ENCODE results near the gene GRAMD2B. TPM values are rescaled to one million over a fixed set of nuclear protein-coding genes. Genes with fewer than 3 reads are reported as not detected.

GRAMD2B gene
- polyA plus RNA-seq, 1 experiment = 11.9 TPM

DNA sequence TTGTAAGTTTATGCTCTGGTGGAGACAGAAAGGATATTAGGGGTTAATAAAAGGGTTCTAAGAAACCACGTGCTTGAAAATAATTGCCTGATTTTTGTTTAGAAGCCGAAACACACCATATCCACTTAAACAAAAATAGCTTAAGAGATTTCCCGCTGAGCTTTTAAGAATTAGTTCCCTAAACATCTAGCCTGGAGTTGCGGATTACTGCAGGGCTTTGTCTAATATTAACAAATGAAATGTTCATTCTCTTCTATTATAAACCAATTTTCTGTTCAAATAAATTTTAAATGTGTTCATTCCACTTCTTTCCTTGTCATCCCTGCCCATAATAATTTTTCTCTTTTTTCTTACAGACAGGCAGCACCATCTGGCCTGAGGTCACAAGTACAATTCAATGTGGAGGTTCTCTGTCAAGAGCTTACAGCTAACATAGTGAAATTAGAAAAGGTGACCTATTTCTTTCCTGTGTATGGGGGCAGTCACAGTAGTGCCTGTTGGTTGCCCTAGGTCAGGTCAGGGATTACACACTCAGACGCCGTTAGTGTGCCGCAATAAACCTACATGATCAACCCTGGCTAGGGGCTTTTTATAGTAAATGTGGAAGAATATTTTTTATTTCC, 65.3 kb downstream of the GRAMD2B start:
- POLR2A ChIA-PET = no interaction called here
- DNase-seq (ENCODE audit: low read depth, low spot score) = no peak

DNA sequence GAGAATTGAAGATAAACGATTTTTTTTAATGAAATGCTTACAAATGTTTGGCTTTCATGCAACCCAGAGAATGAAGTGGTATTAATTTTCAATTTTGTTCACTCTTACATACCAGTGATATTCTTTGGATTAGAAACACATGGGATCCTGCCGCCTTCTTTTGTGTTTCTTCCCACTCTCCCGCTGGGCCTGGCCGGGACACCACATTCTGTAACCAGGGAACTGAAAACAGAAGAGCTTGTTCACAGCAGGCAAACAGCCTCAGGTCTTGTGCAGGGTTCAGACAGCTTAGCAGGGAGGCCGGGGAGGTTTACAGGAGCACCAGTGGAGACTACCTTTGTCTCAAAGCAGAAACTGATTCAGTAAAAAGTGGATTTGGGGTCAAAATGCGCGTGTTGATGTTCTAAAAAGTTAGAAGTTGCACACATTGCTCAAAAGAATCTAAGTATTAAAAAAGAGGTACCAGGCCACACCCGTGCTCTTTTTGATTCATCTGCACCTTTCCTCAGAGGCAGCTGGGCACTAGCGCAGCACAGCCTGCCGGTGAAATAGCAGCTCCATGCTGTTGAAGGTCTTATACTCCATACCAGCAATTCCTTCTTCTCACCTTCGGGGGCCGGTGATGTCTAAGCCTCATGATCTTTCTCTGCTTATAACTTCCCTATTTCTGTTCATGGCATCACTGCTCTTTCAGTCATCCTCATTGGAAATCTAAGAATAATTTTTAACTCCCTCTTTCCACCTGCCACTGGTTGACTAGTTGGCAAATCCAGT, 67.1 kb downstream of the GRAMD2B start:
- Histone ChIP-seq H3K27me3 (ENCODE audit: control insufficient read depth, insufficient read depth, low read length) (no peaks in the 10 kb centered on the region), H3K4me3 (ENCODE audit: low read depth, low read length) (no peak overlapping the region), H3K27ac (ENCODE audit: low read depth, low read length) (no peak overlapping the region), H3K9me3 (ENCODE audit: control insufficient read depth, insufficient read depth, low read length) (no peaks in the 10 kb centered on the region)
- ChIA-PET POLR2A (no interaction called here), CTCF (interaction anchor here (1.2 to 4.5 kb wide), 4 partner anchors 9 to 151 kb away, joined by 3 to 28 read pairs (median 4); no protein-coding TSS in a partner anchor)
- DNase-seq (ENCODE audit: low read depth, low spot score) = no peak
- TF ChIP-seq, protein P1, sequence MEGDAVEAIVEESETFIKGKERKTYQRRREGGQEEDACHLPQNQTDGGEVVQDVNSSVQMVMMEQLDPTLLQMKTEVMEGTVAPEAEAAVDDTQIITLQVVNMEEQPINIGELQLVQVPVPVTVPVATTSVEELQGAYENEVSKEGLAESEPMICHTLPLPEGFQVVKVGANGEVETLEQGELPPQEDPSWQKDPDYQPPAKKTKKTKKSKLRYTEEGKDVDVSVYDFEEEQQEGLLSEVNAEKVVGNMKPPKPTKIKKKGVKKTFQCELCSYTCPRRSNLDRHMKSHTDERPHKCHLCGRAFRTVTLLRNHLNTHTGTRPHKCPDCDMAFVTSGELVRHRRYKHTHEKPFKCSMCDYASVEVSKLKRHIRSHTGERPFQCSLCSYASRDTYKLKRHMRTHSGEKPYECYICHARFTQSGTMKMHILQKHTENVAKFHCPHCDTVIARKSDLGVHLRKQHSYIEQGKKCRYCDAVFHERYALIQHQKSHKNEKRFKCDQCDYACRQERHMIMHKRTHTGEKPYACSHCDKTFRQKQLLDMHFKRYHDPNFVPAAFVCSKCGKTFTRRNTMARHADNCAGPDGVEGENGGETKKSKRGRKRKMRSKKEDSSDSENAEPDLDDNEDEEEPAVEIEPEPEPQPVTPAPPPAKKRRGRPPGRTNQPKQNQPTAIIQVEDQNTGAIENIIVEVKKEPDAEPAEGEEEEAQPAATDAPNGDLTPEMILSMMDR (IDR thresholded peaks at IDR 0.05; ENCODE audit: low read depth, low read length) = no peak

More for the DNA sequence above, 65.3 kb downstream of the GRAMD2B start:
- Histone ChIP-seq H3K9me3 (ENCODE audit: control insufficient read depth, insufficient read depth, low read length) (no peaks in the 10 kb centered on the region), H3K4me3 (ENCODE audit: low read depth, low read length) (no peak overlapping the region), H3K27me3 (ENCODE audit: control insufficient read depth, insufficient read depth, low read length) (no peaks in the 10 kb centered on the region), H3K27ac (ENCODE audit: low read depth, low read length) (no peak overlapping the region)
- CTCF ChIA-PET = interaction anchor here (1.2 to 4.5 kb wide), 2 partner anchors 8 to 11 kb away, joined by 5 to 28 read pairs; no protein-coding TSS in a partner anchor
- TF ChIP-seq, protein P1 (IDR thresholded peaks at IDR 0.05; ENCODE audit: low read depth, low read length) = no peak

DNA sequence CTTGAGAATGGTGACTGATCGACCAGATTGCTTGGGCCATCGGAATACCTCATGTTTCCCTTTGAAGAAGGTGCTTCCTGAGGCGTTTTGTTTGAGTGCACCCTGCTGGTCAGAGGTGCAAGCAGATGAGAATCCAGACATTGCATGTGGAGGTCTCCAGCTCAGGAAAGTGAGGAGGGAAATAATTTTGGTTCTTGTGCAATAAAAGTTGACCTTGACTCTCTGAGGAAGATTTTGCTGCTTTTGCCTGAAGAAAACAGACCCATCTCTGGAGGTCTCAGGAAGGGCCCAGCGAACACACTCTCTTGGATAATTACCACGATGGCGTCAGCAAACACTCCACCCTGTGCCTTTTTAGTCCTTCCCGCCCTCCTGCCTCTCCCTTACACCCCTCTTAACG, 69.7 kb downstream of the GRAMD2B start:
- Histone ChIP-seq H3K27me3 (ENCODE audit: control insufficient read depth, insufficient read depth, low read length) (no peaks in the 10 kb centered on the region), H3K27ac (ENCODE audit: low read depth, low read length) (no peak overlapping the region), H3K4me3 (ENCODE audit: low read depth, low read length) (no peak overlapping the region), H3K9me3 (ENCODE audit: control insufficient read depth, insufficient read depth, low read length) (no peaks in the 10 kb centered on the region)
- CTCF ChIA-PET = interaction anchor here (1.1 to 1.6 kb wide), 2 partner anchors 11 to 139 kb away, joined by 3 to 7 read pairs; no protein-coding TSS in a partner anchor
- TF ChIP-seq, protein P1 (IDR thresholded peaks at IDR 0.05; ENCODE audit: low read depth, low read length) = peak; percentile 38
- no peak for DNase-seq (ENCODE audit: low read depth, low spot score)
- POLR2A ChIA-PET = no interaction called here

DNA sequence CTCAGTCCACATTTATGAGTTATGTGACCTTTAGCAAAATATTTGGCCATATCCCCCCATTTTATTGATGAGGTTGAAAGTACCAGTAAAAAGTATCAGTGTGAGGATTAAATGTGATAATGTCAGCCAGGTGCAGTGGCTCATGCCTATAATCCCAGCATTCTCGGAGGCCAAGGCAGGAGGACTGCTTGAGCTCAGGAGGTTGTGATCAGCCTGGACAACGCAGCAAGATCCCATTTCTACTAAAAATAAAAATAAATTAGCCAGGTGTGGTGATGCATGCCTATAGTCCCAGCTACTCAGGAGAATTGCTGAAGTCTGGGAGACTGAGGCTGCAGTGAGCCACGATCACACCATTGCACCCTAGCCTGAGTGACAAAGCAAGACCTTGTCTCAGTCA, 71.2 kb downstream of the GRAMD2B start:
- ChIA-PET CTCF (interaction anchor here (1.0 to 1.3 kb wide), 2 partner anchors 49 to 141 kb away, joined by 4 read pairs; no protein-coding TSS in a partner anchor), POLR2A (no interaction called here)
- TF ChIP-seq, protein P1 (IDR thresholded peaks at IDR 0.05; ENCODE audit: low read depth, low read length) = no peak
- DNase-seq (ENCODE audit: low read depth, low spot score) = no peak
- Histone ChIP-seq H3K9me3 (ENCODE audit: control insufficient read depth, insufficient read depth, low read length) (no peaks in the 10 kb centered on the region), H3K27me3 (ENCODE audit: control insufficient read depth, insufficient read depth, low read length) (no peaks in the 10 kb centered on the region), H3K27ac (ENCODE audit: low read depth, low read length) (no peak overlapping the region), H3K4me3 (ENCODE audit: low read depth, low read length) (no peak overlapping the region)

DNA sequence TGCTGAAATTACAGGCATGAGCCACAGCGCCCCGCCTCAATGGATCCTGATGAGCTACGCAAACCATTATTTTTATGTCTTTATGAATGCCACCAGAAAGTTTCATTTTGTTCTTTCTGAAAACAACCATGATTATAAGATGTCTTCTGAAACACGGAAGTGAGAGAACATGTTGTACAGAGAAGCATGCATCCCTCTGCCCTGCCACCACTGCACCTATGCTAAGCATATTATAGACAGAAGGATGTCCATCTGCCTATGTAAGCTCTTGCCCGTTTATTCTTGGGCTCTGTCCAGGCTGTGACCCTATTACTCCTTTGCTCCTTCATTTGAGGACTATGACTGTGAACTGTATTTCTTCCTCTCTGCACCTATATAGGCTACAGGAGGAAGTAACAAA, 74.3 kb downstream of the GRAMD2B start:
- Histone ChIP-seq H3K9me3 (ENCODE audit: control insufficient read depth, insufficient read depth, low read length) (no peaks in the 10 kb centered on the region), H3K27me3 (ENCODE audit: control insufficient read depth, insufficient read depth, low read length) (no peaks in the 10 kb centered on the region), H3K27ac (ENCODE audit: low read depth, low read length) (no peak overlapping the region), H3K4me3 (ENCODE audit: low read depth, low read length) (no peak overlapping the region)
- ChIA-PET CTCF (interaction anchor here (0.7 kb wide), 1 partner anchor 41 kb away, joined by 4 read pairs; no protein-coding TSS in a partner anchor), POLR2A (no interaction called here)
- TF ChIP-seq, protein P1 (IDR thresholded peaks at IDR 0.05; ENCODE audit: low read depth, low read length) = no peak
- DNase-seq (ENCODE audit: low read depth, low spot score) = no peak
